Stomach smooth muscle (tissue), 2 donors: ENCODE results near the gene ZFC3H1.

Experiments
- H3K27ac ChIP-seq: one replicate; pipeline ENCODE4 v1.7.0; 2013; ENCODE audit warnings: mild to moderate bottlenecking, low read length, inconsistent platforms
- H3K27me3 ChIP-seq, 2 donors: one replicate each; pipeline ENCODE4 v1.7.0; 2013; ENCODE audit warnings: low read length in 2 of 2; ENCODE audit not compliant: insufficient read depth in 2 of 2, control insufficient read depth in 1 of 2
- H3K36me3 ChIP-seq, 2 donors: one replicate each; pipeline ENCODE4 v1.7.0; 2013; ENCODE audit warnings: low read length in 2 of 2; ENCODE audit not compliant: control insufficient read depth in 2 of 2, insufficient read depth in 2 of 2
- H3K4me1 ChIP-seq: one replicate; pipeline ENCODE4 v1.7.0; 2013; ENCODE audit warnings: low read length; ENCODE audit not compliant: control insufficient read depth, insufficient read depth
- H3K4me3 ChIP-seq, 2 donors: one replicate each; pipeline ENCODE4 v1.7.0; 2013; ENCODE audit warnings: low read length in 2 of 2
- H3K9ac ChIP-seq, 2 donors: one replicate each; pipeline ENCODE4 v1.7.0; 2013; ENCODE audit warnings: low read length in 2 of 2, mild to moderate bottlenecking in 1 of 2
- H3K9me3 ChIP-seq, 2 donors: one replicate each; pipeline ENCODE4 v1.7.0; 2013; ENCODE audit warnings: low read length in 2 of 2; ENCODE audit not compliant: control insufficient read depth in 2 of 2
- donor health status: healthy.
- donor health status: Pancreatic carcinoma.

Gene ZFC3H1

GRCh38 chr12:71671816-71672215 is 8.2 kb upstream of the ZFC3H1 start:
- H3K36me3 ChIP-seq = no peaks in the 10 kb centered on the region
- no peaks in the 10 kb centered on the region for H3K9me3 ChIP-seq
- H3K4me1 ChIP-seq = no peaks in the 10 kb centered on the region
- H3K27me3 ChIP-seq = no peaks in the 10 kb centered on the region
- H3K4me3 ChIP-seq = no peak overlapping the region
- no peak overlapping the region for H3K27ac ChIP-seq
- no peak overlapping the region for H3K9ac ChIP-seq

- no peaks in the 10 kb centered on the region for H3K9me3 ChIP-seq
- H3K4me3 ChIP-seq = no peak overlapping the region
- H3K4me1 ChIP-seq = no peaks in the 10 kb centered on the region
- H3K27ac ChIP-seq = no peak overlapping the region
- no peaks in the 10 kb centered on the region for H3K27me3 ChIP-seq
- no peaks in the 10 kb centered on the region for H3K36me3 ChIP-seq
- H3K9ac ChIP-seq = no peak overlapping the region
These were observed 7.7 kb upstream of the ZFC3H1 start for GRCh38 chr12:71671311-71671710.

DNA sequence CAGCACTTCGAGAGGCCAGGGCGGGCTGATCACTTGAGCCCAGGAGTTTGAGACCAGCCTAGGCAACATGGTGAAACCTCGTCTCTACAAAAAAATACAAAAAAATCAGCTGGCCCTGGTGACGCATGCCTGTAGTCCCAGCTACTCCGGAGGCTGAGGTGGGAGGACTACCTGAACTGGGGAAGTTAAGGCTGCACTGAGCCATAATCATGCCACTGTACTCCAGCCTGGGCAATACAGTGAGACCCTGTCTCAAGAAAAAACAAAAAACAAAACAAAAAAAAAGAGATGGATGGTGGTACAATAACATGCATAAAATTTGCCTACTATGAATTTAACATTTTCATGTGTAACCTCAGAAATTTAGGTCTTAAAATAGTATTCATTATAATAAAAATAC is 2.6 kb upstream of the ZFC3H1 start:
- Histone ChIP-seq H3K27ac (no peak overlapping the region), H3K4me1 (no peaks in the 10 kb centered on the region)

GRCh38 chr12:71665090-71665463 is 1.4 kb upstream of the ZFC3H1 start:
- Histone ChIP-seq H3K4me3 (peak overlapping the region; percentile 95 to 98), H3K9ac (peak overlapping the region; percentile 92 to 98)

More for the DNA sequence above, 2.6 kb upstream of the ZFC3H1 start:
- Histone ChIP-seq H3K9me3 (no peaks in the 10 kb centered on the region), H3K36me3 (no peaks in the 10 kb centered on the region), H3K4me3 (no peak overlapping the region), H3K27me3 (no peaks in the 10 kb centered on the region), H3K9ac (no peak overlapping the region)

DNA sequence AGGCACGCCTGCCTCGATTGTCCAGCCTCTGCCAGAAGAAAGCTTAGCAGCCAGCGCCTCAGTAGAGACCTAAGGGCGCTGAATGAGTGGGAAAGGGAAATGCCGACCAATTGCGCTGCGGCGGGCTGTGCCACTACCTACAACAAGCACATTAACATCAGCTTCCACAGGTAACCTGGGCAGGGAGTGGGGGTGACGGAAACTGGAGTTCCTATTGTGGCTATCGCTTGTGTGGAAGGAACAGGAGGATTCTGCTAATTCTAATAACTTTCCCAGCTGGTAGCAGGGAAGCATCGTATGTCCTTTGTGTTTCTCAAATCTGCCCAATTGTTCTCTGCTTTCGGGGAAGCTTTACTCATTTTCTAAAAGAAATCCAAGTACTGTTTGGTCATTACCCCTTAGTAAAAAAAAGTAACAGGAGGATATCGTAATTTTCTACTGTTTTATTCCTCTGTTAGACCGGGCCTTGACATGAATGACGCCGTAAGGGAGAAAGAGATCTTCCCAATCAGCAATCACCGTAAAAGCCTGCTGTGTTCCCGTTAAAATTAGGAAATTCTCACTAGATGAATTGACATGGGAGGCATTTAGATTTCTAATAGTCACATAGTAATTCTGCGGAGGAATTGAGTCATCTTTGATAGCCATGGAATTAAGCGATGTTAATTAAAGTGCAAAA is 902 bp upstream of the ZFC3H1 start:
- Histone ChIP-seq H3K36me3 (peaks cover 0 to 3% of the 10 kb centered on the region in 2 donors), H3K4me1 (no peaks in the 10 kb centered on the region), H3K27me3 (no peaks in the 10 kb centered on the region), H3K9me3 (no peaks in the 10 kb centered on the region), H3K4me3 (peak overlapping the region; percentile 95 to 98), H3K27ac (peak overlapping the region; percentile 90), H3K9ac (peak overlapping the region; percentile 92 to 98)

More at GRCh38 chr12:71665090-71665463, 1.4 kb upstream of the ZFC3H1 start:
- Histone ChIP-seq H3K27me3 (no peaks in the 10 kb centered on the region), H3K27ac (peak overlapping the region; percentile 90), H3K4me1 (no peaks in the 10 kb centered on the region), H3K36me3 (no peaks in the 10 kb centered on the region), H3K9me3 (no peaks in the 10 kb centered on the region)

DNA sequence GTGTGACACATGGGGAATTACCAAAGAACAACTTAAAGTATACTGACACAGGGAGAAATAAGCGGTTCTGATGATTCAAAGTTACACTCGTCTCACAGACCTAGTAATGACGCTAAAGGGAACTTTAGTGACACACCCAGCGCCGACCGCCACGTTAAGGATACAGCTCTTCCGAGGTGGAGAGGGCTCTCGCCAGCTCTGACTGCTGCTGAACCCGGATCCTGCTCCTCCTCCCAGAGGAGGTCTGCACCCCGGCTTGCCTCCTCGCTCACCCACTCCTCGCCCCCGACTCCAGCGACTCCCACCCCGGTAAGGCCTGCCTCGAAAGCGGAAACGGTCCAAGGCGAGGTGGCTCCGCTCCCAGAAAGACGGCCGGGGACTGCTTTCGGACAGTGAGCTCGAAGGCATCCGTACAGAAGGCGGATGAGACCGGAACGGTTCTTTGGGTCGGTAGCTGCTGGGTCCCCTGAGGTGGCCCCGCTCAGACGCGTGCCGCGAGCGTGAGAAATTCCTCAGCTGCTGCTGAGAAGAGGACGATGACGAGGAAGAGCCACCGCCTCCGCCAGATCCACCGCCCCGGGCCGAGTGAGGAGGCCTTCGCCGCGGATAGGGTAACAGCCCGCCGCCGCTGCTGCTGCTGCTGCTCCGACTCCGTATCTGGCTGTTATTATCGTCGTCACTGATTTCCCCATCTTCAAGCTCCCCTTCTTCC is 643 bp downstream of the ZFC3H1 start:
- H3K9ac ChIP-seq = peak overlapping the region; percentile 92 to 98

DNA sequence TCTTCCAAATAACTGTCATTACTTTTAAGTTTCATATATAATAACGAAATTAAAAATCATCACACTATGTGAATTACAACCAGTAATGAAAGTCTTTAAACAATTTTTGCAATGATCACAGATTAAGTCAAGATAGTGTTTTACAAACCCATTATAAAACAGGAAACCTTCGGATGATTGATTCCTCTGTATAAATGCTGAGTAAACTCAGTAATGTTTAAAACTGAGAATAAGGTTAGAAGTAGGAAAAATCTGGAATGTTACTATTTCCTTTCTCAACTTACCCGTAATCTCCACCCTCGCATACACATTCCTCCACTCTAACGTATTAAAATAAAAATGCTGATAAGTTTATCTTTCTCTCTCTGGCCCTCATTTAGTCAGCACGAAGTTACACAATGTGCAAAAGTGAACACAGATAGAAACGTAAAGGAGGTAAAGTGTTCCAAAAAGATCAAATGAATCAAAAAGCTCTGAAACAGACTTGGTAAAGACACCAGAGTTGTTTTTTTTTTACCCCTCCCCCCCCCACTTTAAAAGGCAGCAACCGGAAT is 1.6 kb downstream of the ZFC3H1 start:
- H3K4me3 ChIP-seq = peak overlapping the region; percentile 95 to 98
- H3K9ac ChIP-seq = peak overlapping the region; percentile 13 to 98
- no peaks in the 10 kb centered on the region for H3K27me3 ChIP-seq
- H3K36me3 ChIP-seq = peaks cover 11 to 13% of the 10 kb centered on the region in 2 donors
- no peaks in the 10 kb centered on the region for H3K9me3 ChIP-seq
- H3K4me1 ChIP-seq = no peaks in the 10 kb centered on the region
- H3K27ac ChIP-seq = no peak overlapping the region

More for the DNA sequence above, 643 bp downstream of the ZFC3H1 start:
- H3K4me1 ChIP-seq = no peaks in the 10 kb centered on the region
- peak overlapping the region; percentile 95 to 98 for H3K4me3 ChIP-seq
- H3K27ac ChIP-seq = peak overlapping the region; percentile 90
- no peaks in the 10 kb centered on the region for H3K9me3 ChIP-seq
- H3K27me3 ChIP-seq = no peaks in the 10 kb centered on the region
- peaks cover 8 to 9% of the 10 kb centered on the region in 2 donors for H3K36me3 ChIP-seq

- Histone ChIP-seq H3K36me3 (peaks cover 13 to 21% of the 10 kb centered on the region in 2 donors), H3K27me3 (no peaks in the 10 kb centered on the region), H3K4me3 (no peak overlapping the region), H3K4me1 (no peaks in the 10 kb centered on the region), H3K27ac (no peak overlapping the region), H3K9ac (no peak overlapping the region), H3K9me3 (no peaks in the 10 kb centered on the region)
These were observed 6.9 kb downstream of the ZFC3H1 start for GRCh38 chr12:71656740-71657139.

GRCh38 chr12:71655907-71656306 is 7.7 kb downstream of the ZFC3H1 start:
- Histone ChIP-seq H3K4me1 (no peaks in the 10 kb centered on the region), H3K4me3 (peak overlapping the region in 1 of 2 donors; percentile 24), H3K9ac (no peak overlapping the region), H3K36me3 (peaks cover 13 to 21% of the 10 kb centered on the region in 2 donors), H3K27me3 (no peaks in the 10 kb centered on the region), H3K9me3 (no peaks in the 10 kb centered on the region), H3K27ac (no peak overlapping the region)

DNA sequence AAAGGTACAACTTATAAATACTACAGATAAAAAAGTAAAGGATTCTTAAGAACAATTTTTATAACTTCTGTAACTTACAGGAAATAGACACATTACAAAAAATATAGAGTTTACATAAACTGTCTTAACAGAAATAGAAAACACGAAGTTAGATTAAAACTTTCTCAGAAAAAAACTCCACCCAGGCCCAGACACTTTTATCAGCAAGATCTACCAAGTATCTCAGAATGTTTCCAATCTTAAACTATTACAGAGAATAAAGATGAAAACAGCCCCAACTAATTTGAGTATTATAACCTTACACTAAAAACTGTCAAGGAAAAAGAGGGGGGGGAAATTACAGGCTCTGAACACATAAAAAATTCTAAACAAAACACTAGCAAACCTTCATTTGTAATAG is 8.2 kb downstream of the ZFC3H1 start:
- Histone ChIP-seq H3K4me3 (no peak overlapping the region), H3K27me3 (no peaks in the 10 kb centered on the region), H3K36me3 (peaks cover 13 to 21% of the 10 kb centered on the region in 2 donors), H3K4me1 (no peaks in the 10 kb centered on the region), H3K9me3 (no peaks in the 10 kb centered on the region), H3K27ac (no peak overlapping the region), H3K9ac (no peak overlapping the region)
